Measurements from ENCODE around the gene INO80E.
A peak's percentile ranks its signal among the peaks of the same experiment; 100 is the strongest.
"Not testable (repeated sequence)": the region's sequence is repeated elsewhere in the genome, so short reads cannot be mapped to it uniquely, and the experiment has no call there.

Gene INO80E, protein sequence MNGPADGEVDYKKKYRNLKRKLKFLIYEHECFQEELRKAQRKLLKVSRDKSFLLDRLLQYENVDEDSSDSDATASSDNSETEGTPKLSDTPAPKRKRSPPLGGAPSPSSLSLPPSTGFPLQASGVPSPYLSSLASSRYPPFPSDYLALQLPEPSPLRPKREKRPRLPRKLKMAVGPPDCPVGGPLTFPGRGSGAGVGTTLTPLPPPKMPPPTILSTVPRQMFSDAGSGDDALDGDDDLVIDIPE

DNA sequence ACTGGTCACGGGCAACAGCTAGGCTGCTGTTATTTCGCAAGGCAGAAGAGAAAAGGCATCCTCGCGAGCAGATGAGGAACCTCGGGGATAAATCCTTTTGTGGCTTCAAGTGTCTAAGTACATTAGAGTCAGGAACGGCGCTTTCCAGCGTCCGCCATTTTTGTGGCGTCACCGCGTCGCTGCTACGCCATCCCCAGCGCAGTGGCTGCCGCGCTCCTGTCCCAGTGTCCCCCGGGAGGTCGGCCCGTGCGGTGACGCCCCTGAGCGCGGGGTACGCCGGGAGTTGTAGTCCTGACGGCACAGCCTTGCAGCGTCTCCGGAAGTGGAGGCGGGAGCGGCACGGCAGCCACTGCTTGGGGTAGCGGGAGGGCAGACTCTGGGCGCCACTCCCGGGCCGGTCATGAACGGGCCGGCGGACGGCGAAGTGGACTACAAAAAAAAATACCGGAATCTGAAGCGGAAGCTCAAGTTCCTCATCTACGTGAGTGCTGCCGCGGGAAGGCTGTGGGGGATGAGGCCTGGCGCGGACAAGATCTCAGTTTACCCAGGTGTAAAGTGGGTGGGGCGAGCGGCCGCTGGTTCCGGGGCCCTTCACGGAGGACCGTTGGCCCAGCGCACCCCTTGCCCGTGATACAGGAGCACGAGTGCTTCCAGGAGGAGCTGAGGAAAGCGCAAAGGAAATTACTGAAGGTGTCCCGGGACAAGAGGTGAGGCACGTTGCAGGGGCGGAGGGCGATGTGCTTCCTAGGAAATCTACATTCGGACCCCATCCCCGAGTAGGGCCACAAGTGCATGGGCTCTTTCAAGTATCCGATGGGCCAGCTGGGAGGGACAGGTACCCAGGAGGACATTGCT is at the start of gene INO80E:
TSS of gene INO80E (plus strand) at position 331 of the 855 bp plus-strand sequence. CDS start at position 401, 70 bp downstream.
- DNase-seq: peak; percentile 98

DNA sequence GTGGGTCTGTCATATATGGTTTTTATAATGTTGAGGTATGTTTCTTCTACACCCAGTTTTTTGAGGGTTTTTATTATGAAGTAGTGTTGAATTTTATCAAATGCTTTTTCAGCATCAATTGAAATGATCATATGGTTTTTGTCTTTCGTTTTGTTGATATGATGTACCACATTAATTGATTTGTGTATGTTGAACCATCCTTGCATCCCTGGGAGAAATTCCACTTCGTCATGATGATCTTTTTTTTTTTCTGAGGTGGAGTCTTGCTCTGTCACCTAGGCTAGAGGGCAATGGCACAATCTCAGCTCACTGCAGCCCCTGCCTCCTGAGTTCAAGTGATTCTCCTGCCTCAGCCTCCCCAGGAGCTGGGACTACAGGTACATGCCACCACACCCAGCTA is 48.1 kb upstream of the INO80E start:
- DNase-seq: no peak

DNA sequence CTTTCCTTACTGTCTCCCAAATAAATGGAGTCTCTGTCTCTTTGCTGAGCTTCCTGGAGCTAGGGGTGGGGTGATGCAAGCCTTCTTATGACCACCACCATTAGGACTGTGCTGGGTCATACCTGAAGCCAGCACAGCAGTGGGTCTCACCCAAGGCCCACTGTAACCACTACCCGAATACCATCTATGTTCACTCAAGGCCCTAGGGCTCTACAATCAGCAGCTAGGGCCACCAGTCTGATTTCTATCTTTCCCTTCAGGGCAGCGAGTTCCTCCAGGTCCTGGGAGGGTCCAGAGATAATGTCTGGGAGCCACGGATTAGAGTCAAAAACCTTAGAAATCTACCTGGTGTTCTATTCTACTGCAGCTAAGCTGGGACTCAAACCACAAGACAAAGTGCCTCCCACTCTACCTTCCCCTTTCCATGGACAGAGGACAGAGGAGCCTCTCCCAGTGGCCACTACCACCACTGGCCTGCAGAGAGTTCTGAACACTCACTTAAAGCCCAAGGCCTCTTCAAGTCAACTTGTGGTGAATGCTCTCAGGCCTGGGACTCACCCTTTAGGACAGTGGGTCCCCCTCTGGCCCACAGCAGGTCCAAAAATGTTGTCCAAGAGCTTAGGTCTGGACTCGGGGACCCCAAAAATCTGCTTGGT is 45.1 kb upstream of the INO80E start:
- DNase-seq: no peak

DNA sequence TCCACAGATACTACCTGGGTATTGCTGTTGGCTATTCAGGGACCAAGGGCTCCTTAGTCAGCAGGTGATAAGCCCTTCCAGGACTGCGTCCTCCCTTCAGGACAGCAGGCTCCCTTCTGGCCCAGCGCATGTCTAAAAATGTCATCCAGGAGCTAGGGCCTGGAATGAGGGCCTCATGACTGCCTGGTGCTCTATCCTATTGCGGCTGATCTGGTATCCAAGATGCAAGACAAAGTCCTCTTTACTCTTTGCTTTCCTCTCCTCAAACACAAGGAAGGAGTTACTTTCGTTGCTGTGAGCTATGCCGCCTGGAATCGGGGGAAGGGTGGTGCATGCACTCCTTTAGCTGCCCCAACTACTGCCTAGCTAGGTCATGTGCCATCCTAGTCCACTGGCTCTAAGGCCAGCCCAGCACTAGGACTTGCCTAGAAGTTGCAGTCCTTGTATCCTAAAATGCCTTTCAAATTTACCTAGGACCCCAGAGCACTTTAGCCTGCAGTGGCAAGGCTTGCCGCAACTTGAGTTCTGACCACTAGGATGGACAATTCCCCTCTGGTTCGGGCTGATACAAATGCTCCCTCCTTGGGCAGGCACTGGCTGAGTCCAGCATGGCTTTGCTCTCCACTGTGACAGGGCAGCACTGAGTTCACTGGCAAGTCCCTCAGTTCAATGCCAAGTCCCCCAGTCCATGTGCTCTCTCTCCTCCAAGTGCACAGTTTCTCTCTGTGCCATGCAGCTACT is 44.2 kb upstream of the INO80E start:
- no peak for DNase-seq

DNA sequence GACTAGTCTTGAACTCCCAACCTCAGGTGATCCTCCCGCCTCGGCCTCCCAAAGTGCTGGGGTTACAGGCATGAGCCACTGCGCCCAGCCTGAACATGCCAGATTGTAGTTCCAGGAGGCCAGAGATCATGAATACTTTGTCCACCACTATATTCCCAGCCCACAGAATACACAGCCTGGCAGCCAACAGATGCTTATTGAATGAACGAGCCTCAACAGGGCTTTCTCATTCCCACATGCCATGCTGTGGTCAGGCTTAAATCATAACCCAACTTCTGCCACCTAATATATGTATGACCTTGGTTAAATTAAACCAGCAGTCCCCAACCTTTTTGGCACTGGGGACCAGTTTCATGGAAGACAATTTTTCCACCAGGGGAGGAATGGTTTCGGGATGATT is 37.3 kb upstream of the INO80E start:
- no peak for DNase-seq

DNA sequence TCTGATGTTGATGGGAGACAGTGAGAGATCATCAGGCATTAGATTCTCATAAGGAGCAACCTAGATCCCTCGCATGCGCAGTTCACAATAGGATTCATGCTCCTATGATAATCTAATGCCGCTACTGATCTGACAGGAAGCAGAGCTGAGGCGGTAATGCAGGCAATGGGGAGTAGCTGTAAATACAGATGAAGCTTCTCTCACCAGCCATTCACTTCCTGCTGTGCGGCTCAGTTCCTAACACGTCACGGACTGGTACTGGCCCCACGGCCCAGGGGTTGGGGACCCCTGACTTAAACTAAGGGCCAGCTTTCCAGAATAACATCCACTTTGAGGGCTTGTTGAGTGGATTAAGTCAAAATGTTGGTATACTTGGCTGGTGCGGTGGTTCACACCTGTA is 36.7 kb upstream of the INO80E start:
- DNase-seq: no peak

DNA sequence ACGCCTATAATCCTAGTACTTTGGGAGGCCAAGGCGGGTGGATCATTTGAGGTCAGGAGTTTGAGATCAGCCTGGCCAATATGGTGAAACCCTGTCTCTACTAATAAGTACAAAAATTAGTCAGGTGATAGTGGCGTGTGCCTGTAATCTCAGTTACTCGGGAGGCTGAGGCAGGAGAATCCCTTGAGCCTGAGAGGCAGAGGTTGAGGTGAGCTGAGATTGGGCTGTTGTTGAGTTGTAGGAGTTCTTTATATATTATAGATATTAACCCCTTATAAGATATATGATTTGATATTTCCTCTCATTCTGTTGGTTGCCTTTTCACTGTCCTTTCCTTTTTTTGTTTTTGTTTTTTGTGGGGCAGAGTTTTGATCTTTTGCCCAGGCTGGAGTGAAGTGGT is 36.2 kb upstream of the INO80E start:
- not testable (repeated sequence) for DNase-seq

DNA sequence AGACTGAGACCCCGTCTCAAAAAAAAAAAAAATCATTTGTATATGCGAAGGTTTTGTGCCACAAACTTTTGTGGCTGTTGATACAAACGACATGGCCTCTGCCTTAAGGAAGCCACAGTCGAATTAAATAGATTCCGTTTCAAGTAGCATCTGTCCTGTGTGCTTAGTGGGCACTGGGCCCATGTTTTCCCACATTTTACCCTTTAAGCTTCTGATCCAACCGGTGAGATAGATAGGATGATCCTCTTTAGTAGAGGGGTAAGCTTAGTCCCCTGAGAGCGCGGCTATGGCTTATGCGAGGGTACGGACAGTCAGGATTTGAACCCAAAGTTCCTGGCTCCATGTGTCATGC is 34.9 kb upstream of the INO80E start:
- no peak for DNase-seq

DNA sequence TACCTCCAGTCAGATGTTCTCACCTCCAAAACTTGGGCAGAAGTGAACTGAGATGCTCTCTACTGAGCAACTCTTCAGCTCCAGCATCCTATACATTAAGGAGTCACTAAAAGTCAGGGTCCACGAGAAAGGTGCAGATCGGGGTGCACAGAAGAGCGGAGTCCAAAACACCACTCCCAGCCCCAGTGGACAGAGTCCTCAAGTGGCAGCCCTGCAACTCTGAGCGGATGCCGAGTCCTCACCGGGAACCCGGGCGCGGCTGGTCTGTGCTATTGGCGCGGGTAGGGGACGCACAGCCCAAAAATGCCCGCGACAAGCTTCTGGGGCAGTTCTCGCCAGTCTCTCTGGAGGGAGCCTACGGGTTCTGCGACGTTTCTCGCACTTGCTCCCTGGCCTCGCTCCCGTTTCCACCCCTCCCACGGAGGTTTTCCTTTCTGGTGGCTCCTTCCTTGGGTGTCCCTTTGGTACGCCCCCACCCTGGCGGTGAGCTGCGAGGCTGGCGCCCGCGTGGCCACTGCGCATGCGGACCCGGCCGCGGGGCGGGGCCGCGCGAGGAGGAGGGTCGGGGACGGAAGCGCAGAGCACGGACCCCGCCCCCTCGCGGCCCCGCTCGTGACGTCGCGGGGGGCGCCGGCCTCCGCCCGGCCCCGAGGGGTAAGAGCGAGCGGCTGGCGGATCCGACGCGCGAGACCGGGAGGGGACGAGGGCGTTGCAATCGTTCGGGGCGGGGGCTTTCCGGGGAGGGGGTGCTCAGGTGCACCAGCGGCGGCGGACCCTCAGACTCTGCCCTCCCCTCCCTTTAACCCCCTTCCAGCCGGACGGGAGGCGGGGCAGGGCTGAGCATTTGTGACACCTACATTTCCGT is 34.3 kb upstream of the INO80E start, which contains the start of gene TMEM219:
TSS of gene TMEM219 (plus strand) at position 601 of the 865 bp plus-strand sequence. CDS start 1,065 bp downstream, outside the sequence.
- peak; percentile 90 for DNase-seq

DNA sequence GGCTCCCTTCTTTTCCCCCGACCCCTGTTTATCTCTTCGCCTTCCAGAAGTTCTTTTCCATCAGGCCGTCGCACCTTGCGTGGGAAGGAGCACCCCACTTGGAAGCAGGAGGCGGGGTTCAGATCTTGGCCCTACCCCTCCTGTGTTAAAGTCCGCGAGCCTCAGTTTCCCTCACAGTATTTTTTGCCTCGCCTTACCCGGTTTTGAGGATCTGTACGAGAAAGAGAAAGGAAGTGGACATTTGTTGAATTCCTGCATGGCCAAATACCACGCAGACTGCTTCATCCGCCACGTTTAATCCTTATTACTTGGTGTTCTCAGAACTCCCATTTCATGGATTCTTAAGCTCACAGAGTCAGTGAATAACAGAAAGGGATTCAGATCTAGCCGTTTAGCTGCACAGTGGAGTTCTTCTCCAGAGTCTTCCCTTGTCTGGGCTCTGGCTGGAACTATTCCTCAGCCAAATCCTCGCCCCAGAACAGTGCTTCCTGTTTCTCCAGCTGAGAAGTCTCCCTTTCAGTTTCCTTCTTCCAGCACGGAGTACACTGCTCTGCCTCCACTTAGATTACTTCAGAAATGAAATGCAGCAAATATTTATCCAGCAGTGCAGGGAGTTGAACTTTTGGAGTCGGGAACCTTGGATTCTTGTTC is 33.6 kb upstream of the INO80E start:
- DNase-seq: peak; percentile 39

DNA sequence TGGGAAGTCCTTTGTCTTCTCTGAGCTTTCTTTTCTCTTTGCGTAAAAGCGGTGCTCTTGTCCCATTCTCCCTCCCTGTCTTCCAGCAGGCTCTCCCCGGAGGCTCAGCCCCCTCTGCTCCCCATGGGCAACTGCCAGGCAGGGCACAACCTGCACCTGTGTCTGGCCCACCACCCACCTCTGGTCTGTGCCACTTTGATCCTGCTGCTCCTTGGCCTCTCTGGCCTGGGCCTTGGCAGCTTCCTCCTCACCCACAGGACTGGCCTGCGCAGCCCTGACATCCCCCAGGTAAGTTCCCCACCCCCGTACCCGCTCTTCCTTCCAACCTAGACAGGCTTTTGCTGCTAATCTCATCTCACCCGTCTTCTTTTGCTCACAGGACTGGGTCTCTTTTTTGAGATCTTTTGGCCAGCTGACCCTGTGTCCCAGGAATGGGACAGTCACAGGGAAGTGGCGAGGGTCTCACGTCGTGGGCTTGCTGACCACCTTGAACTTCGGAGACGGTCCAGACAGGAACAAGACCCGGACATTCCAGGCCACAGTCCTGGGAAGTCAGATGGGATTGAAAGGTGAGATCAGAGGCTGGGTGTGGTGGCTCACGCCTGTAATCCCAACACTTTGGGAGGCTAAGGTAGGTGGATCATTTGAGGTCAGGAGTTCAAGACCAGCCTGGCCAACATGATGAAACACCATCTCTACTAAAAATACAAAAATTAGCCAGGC is 32.9 kb upstream of the INO80E start:
- DNase-seq: no peak

DNA sequence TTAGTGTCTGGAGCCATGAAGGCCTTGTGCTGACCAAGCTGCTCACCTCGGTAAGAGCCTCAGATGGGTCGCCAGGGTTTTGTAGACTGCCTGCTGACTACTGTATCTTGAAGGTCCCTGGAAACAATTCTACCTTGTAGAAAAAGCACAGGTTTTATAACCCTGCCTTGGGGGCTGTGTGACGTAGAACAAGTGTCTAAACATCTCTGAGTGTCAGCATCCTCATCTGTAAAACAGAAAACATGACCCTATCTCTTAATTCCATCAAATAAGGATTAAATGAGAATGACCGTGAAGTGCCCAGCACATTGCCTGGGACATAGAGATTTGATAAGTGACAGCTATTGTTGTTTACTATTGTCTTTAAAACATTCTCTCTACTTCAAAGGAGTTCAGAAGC is 27.8 kb upstream of the INO80E start:
- no peak for DNase-seq

DNA sequence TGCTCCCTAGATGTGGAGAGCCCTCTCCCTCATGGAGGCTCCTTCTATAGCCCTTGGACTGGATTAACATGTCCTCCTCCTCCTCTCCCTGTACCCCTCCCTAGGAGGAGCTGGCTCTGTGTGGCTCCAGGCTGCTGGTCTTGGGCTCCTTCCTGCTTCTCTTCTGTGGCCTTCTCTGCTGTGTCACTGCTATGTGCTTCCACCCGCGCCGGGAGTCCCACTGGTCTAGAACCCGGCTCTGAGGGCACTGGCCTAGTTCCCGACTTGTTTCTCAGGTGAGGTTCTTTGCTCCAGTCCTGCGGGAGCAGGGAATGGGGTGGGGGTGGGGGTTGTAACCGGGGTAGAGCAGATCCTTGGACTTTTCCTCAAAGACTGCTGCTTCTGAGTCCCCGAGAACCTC is 24.7 kb upstream of the INO80E start:
- no peak for DNase-seq

DNA sequence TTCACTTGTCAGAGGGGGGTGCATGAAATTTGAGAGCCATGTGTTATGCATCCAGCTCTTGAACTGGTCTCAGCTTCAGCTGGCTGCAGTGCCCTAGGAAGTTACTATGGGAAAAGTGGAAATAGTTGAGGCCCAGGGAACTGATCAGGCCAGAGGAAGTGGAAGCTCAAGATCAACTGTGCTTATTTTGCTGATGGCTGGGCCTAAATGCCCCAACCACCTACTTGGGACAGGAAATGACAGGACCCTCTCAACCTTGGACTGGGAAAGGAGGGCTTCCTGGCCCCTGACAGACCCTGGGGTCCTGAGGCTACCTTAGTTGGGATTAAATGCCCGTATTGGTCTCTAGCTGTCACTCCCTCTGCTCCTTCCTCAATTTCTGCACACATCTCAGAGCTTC is 23.5 kb upstream of the INO80E start:
- DNase-seq: no peak

DNA sequence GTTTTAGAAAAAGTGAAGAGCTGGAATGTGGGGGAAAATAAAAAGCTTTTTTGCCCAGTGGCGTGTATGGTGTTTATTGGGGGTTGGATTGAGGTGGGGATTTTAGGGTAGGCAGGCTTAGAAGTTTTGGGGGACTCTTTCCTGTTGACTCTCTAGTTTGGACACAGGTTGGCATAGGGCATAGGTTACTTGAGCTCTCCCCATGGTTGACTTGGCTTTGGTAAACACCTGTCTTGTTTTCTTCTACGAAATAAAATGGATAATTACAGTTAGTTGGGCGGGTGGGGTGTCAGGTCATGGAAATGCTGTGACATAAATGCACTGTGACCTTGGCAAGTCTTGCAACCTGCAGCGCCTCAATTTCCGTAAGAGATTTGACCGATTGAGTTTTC is 23.1 kb upstream of the INO80E start:
- DNase-seq: no peak

DNA sequence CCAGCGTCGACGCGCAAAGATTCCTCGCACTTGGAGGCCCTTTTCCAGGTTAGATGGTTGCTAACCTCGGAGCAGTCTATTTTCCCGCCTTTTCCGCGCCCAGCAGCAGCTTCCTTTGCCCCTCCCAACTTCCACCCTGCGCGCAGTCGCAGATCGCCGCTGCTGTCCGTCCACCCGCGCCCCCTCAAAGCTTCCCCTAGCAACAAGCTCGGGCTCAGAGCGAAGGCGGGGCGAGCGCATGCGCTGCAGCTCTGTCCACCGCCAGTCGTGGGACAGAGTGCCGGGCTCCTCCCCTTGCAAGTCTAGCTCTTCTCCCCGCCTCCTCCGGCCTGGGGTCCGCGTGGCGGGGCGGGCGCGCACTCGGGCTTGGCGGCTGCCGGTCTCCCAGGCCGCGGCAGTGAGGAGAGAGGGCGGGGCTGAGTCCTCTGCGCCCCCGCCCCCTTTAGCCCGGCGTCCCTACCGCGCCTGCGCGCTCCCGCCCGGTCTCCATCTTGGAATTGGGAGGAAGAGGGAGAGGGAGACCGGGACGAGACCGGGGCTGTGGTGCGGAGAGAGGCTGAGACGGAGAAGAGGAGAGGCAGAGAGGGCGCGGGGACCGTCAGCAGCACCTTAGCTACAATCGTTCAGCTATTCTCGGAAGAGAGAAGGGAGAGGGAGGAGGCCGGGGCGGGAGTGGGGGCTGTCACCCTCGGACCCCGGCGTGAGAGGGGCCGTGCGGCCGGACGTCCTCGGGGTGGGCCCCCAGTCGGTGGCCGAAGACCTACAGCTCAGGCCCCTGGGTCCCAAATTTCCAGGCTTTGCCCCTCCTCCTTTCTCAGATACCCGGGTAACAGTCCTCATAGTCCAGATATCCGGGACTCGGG is 22.4 kb upstream of the INO80E start, which contains the start of gene TAOK2:
TSS of gene TAOK2 (plus strand) at position 485 of the 863 bp plus-strand sequence. CDS start 3,905 bp downstream, outside the sequence.
- DNase-seq: peak; percentile 99

DNA sequence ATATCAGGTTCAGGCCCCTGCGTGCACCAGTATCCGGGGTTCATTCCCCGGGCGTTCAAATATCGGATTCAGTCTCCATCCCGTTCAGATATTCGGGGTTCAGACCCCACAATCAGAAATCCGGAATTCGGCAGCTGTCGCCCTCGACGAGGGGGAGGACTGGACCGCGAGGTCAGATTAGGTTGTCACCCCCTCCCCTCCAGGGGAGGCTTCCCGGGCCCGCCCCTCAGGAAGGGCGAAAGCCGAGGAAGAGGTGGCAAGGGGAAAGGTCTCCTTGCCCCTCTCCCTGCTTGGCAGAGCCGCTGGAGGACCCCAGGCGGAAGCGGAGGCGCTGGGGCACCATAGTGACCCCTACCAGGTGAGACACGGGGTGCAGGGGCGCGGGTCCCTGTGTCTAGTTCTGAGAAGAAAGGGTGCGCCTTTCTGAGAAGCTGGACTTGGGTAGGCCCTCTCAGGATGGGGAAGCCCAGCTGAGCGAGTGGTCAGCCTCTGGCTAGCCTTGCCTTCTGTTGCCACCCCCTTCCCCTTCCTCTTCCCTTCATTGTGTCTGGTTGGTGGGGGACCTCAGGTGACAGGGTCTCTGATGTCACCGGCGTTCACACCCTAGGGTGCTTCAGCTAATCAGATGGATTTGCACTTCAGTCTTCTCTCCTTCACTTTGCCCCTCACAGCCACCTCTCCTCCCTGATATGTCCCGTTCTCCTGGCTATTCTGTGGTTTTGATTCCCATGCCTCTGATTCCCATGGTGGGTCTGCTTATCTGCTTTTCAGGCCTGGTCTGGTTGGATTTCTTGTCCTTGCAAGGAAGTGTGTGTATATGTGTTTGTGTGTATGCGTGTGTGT is 21.5 kb upstream of the INO80E start:
- DNase-seq: peak; percentile 51

DNA sequence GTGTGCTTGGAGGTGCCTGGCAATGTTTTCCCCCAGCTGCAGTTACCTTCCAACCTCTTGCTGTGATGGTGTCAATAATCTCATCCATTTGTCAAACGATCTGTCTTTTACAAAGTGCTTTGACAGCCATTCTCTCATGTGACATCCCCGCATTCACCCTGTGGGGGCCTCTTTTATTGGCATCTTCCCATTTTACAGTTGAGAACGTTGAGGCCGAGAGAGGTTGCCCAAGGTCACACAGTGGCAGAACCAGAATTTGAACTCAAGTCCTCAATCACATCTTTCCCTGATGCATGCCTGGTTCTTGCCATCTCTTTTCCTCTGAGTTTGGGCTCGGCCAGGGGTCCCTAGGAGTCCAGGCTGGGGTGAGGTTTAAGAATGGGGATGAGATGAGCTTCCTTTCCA is 20.9 kb upstream of the INO80E start:
- DNase-seq: no peak
